Body of pancreas (tissue), 4 donors: ENCODE results near the gene PALS2.

Experiments
- CTCF ChIP-seq, 7 experiments: fragments of 450-650 bp in 4 of 7; fragments of 200-600 bp in 3 of 7; sonication (generic) in 3 of 7; IDR thresholded peaks; one replicate each; pipeline ENCODE4 v1.5.1; 2016 to 2019; ENCODE audit warnings: antibody characterized with exemption in 7 of 7
- POLR2A ChIP-seq, 3 donors: fragments of 450-650 bp; IDR thresholded peaks; one replicate each; pipeline ENCODE4 v1.6.1; 2016; ENCODE audit warnings: antibody characterized with exemption in 3 of 3, mild to moderate bottlenecking in 2 of 3

- TF ChIP-seq CTCF (IDR thresholded peaks at IDR 0.05) (no peak), POLR2A (IDR thresholded peaks at IDR 0.05) (no peak)
Observed at GRCh38 chr7:24609570-24609969, 36.3 kb downstream of the PALS2 start.
